Stimulated activated CD4-positive, alpha-beta T cell treated with anti-CD3 and anti-CD28 coated beads, Interleukin-12 subunit alpha, Interleukin-12 subunit beta, amount 100 ng/mL, for 4 hours (primary cell): Measurements from ENCODE around the gene ACTR1B.
"Not testable (repeated sequence)": the region's sequence is repeated elsewhere in the genome, so short reads cannot be mapped to it uniquely, and the experiment has no call there.

ENCODE experiments used
- DNase-seq: peaks from one replicate; pipeline ENCODE4 v3.0.0-alpha.2; 2020

Gene ACTR1B

DNA sequence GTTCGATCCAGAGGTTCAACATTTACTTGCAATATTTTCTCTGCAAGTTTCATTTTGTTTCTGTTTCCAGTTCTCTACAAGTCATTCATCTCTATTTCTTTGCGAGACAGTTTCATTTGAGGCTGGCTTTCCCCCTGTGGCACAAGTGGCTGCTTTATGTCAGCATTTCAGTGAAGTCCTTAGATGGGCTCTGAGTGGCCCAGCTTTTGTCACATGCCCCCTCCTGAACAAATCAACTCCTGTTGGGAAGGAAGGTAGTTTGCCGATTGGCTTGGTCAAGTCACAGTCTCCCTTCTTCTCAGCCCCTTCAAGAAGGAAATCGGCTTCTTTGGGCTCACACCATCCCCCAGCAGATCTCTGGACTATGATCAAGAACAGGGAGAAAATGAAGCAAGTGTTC, 55.1 kb downstream of the ACTR1B start:
- not testable (repeated sequence) for DNase-seq
